Mesodermal cell (in vitro differentiated cells): ENCODE measurements around the gene ARL4A.

ENCODE experiments used
- H3K27ac ChIP-seq: 2 replicates; pipeline ENCODE4 v1.7.0; 2013; ENCODE audit warnings: mild to moderate bottlenecking, low read depth, low read length, moderate library complexity; ENCODE audit not compliant: severe bottlenecking
- H3K36me3 ChIP-seq: 2 replicates; pipeline ENCODE4 v1.7.1; 2013; ENCODE audit warnings: mild to moderate bottlenecking, low read length, moderate library complexity; ENCODE audit not compliant: control insufficient read depth, insufficient read depth
- H3K4me1 ChIP-seq: one replicate; pipeline ENCODE4 v1.7.1; 2013; ENCODE audit warnings: mild to moderate bottlenecking, low read length; ENCODE audit not compliant: insufficient read depth, control insufficient read depth, poor library complexity, severe bottlenecking
- H3K4me3 ChIP-seq: 2 replicates; pipeline ENCODE4 v1.7.0; 2013; ENCODE audit warnings: low read length, control low read depth, mild to moderate bottlenecking; ENCODE audit not compliant: insufficient read depth, poor library complexity, severe bottlenecking; ENCODE audit errors: extremely low read depth
- H3K9me3 ChIP-seq: 2 replicates; pipeline ENCODE4 v1.7.1; 2013; ENCODE audit warnings: mild to moderate bottlenecking, low read length, moderate library complexity; ENCODE audit not compliant: control insufficient read depth
- whole genome bisulfite sequencing, 2 experiments: methylation state at CpG; one replicate each; pipeline ENCODE4 v1.1.5; 2013; ENCODE audit warnings: missing lambda C conversion rate in 2 of 2; ENCODE audit not compliant: insufficient coverage in 2 of 2; 5-methylcytosine and 5-hydroxymethylcytosine counted together

ARL4A gene

DNA sequence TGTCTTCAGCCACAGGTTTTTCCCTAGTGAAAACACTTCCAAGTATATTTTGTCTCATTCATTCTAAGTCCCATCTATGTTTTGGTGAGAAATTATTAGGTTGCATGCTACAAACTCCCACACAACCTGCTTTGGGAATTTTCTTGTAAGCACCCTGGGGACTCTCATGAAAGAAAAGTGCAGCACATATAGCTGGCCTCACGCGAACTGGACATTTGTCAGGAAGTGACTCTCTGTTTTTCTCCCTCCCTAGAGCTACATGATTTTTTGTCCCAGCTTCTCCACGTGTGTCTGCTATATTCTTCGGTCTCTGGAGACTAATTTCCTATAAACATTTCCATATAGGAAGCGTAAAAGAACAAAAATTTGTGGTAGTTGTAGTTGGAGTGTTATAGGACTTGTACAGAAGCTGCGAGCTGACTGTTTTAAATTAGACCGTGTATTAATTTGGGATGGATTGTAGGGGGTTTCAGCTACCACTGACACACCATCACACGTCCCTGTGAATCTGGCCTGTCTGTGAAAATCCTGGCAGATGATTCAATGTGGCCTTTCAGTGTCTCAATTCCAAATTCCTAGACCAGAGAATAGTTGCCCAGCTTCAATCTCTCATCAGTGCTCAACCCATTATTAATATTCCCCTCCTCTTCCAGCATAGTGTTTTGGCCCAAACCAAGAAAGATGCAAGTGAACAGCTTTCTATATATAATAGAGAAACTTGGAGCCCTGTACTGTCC, 40.2 kb downstream of the ARL4A start:
- H3K27ac ChIP-seq: peak overlapping the region; percentile 51
- H3K4me1 ChIP-seq: peaks cover 34% of the 10 kb centered on the region
- no peak overlapping the region for H3K4me3 ChIP-seq
- 53 to 60% methylated on average over 2 of the region's 8 CpGs for WGBS, 2 experiments
- no peaks in the 10 kb centered on the region for H3K9me3 ChIP-seq
- no peaks in the 10 kb centered on the region for H3K36me3 ChIP-seq

DNA sequence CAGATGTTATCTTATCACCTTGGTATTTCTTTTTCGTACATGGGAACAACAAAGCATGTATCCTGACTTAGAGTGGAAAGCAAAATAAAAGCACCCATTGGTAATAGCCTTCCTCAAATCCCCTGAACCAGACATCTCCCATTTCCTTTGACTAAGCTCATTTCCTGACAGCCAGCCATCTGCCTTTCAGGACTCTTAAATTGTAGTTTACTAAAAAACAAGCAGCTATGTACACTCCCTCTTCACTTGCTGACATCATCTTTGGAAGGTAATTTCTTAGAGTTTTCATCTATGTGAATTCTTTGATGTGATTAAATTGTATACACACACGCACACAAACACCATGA, 40.7 kb downstream of the ARL4A start:
- Histone ChIP-seq H3K36me3 (no peaks in the 10 kb centered on the region), H3K4me1 (peaks cover 34% of the 10 kb centered on the region), H3K27ac (peak overlapping the region; percentile 51), H3K9me3 (no peaks in the 10 kb centered on the region), H3K4me3 (no peak overlapping the region)
- no CpG with 5 or more reads among the region's 2 CpGs for WGBS, 2 experiments

DNA sequence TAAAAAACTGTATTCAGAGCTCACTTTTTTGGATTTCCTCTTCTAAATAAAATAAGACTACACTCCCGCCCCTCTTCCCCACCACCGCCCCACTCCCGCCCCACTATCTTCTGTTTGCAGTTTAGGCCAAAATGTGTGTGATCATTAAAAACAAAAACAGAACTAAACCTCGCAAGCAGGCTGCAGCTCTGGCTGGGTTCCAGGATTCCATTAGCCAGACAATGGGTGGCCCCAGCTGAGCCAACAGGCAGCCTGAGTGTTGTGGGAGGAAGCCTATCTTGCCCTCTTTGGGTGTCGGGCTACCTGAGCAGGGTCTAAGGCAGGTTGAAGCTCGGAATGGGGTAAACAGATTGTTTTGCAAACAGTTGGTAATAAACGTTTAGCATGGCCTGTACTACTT, 41.7 kb downstream of the ARL4A start:
- H3K9me3 ChIP-seq: no peaks in the 10 kb centered on the region
- 81 to 100% methylated on average over 1 to 3 of the region's 7 CpGs for WGBS, 2 experiments
- H3K4me1 ChIP-seq: peaks cover 34% of the 10 kb centered on the region
- H3K4me3 ChIP-seq: no peak overlapping the region
- no peaks in the 10 kb centered on the region for H3K36me3 ChIP-seq
- no peak overlapping the region for H3K27ac ChIP-seq

DNA sequence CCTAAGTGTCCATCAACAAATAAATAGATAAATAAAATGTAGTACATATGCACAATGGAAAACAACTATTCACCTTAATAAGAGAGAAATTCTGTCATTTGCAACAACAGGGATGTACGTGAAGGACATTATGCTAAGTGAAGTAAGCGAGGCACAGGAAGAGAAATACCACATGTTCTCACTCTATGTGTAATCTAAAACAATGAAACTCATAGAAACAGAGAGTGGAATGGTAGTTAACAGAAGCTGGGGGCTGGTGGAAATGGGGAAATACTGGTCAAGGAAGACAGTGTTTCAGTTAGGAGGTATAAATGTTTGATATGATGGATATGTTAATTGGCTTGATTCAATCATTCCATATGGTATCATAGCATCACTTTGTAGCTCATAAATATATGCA, 43.1 kb downstream of the ARL4A start:
- Histone ChIP-seq H3K27ac (no peak overlapping the region), H3K36me3 (no peaks in the 10 kb centered on the region), H3K9me3 (no peaks in the 10 kb centered on the region), H3K4me3 (no peak overlapping the region), H3K4me1 (peaks cover 34% of the 10 kb centered on the region)
- WGBS, 2 experiments: no CpG with 5 or more reads among the region's 2 CpGs

DNA sequence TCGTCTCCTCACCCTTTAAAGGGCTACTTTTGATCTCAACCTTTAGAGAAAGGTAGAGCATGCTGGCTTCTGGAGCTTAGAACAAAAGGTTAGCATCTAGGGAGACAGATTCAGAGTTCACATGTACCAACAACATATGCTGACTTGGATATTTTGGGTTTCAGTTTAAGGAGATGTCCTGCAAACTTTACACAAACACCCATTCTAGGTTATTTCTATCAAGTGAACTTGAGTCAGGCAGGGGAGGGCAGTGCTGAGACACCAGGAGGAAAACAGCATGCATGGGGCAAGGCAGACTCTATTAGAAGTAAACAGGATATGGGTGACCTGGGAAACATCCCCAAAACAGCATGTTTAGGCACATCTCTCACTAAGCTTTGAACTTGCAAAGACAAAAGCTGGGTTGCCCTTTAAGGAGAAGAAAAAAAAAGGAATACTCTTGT, 43.8 kb downstream of the ARL4A start:
- WGBS, 2 experiments: no CpG with 5 or more reads among the region's 1 CpG
- no peak overlapping the region for H3K4me3 ChIP-seq

DNA sequence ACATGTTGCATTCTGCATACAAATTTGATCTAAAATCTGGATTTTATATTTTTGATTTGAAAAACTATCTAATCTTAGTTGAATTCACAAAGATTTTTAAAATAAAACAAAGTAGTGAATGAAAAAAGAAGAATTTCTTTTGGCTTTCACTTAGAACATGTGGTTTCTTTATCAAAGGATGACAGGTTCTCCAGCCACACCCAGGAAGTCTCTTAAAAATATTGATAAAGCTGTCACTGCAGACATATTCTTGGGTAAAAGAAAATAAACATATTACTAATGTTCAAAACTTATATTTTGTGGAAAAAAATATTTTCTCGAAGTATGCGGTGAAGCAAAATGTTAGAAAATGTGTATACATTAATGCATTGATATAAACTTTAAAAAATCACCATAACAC, 44.3 kb downstream of the ARL4A start:
- no CpG with 5 or more reads among the region's 2 CpGs for WGBS, 2 experiments
- H3K4me3 ChIP-seq: no peak overlapping the region
- H3K9me3 ChIP-seq: no peaks in the 10 kb centered on the region
- H3K4me1 ChIP-seq: peaks cover 33% of the 10 kb centered on the region
- H3K36me3 ChIP-seq: no peaks in the 10 kb centered on the region
- H3K27ac ChIP-seq: no peak overlapping the region

More for the DNA sequence above, 43.8 kb downstream of the ARL4A start:
- Histone ChIP-seq H3K27ac (no peak overlapping the region), H3K9me3 (no peaks in the 10 kb centered on the region), H3K4me1 (peaks cover 34% of the 10 kb centered on the region), H3K36me3 (no peaks in the 10 kb centered on the region)

DNA sequence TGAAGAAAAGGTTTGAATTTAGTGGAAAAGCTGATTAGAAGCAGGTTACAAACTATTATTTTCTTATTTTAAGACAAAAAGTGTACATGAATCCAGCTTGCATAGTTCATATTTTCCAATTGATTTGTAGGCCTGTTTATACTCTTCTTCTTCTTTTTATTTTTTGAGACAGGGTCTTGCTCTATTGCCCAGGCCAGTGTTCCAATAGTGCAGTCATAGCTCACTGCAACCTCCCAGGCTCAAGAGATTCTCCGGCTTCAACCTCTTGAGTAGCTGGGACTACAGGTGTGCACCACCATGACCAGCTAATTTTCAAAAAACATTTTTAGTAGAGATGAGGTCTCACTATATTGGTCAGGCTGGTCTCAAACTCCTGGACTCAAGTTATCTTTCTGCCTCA, 45.0 kb downstream of the ARL4A start:
- H3K4me3 ChIP-seq: no peak overlapping the region
- H3K4me1 ChIP-seq: peaks cover 26% of the 10 kb centered on the region
- H3K36me3 ChIP-seq: no peaks in the 10 kb centered on the region
- H3K9me3 ChIP-seq: no peaks in the 10 kb centered on the region
- 83 to 100% methylated on average over 1 of the region's 1 CpG for WGBS, 2 experiments
- H3K27ac ChIP-seq: no peak overlapping the region

DNA sequence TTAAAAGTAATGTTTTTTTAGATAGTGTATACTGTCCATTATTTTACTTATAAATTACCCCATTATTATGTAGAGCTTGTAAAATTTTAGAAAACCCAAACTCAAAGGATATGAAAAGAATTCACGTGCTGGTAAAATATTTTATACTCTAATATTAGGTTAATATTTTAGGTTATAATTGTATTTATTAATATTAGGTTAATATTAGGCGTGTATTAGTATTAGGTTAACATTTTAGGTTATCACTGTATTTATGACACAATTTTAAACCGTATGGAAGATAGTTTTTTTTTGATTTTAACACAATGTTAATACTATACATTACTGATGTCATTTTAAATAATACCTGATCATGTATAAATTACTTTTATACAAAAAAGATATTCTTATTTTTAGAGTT, 48.5 kb downstream of the ARL4A start:
- Histone ChIP-seq H3K36me3 (no peaks in the 10 kb centered on the region), H3K4me1 (peaks cover 2% of the 10 kb centered on the region), H3K27ac (no peak overlapping the region), H3K4me3 (no peak overlapping the region), H3K9me3 (no peaks in the 10 kb centered on the region)
- no CpG with 5 or more reads among the region's 3 CpGs for WGBS, 2 experiments

DNA sequence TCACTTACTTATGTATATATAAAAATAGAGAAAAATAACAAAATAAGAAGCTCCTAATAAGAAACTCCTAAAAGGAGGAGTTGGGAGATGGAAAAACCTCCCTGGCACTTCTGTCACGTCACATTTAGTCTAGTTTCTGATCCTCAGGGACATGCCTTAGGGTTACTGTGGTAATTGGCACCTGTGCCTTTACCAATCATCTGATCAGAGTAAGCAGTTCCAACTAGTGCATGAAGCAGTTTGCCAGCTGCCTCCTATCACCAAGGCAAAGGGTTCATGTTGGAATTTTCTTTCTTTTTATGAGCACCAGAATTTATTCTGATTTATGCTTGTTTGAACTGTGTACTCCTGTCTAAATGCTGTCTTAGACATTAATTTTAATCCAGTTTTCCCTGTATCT, 49.9 kb downstream of the ARL4A start:
- no peak overlapping the region for H3K27ac ChIP-seq
- no peak overlapping the region for H3K4me3 ChIP-seq
- no peaks in the 10 kb centered on the region for H3K36me3 ChIP-seq
- 100% methylated on average over 1 of the region's 1 CpG for WGBS, 2 experiments
- no peaks in the 10 kb centered on the region for H3K9me3 ChIP-seq
- H3K4me1 ChIP-seq: no peaks in the 10 kb centered on the region

DNA sequence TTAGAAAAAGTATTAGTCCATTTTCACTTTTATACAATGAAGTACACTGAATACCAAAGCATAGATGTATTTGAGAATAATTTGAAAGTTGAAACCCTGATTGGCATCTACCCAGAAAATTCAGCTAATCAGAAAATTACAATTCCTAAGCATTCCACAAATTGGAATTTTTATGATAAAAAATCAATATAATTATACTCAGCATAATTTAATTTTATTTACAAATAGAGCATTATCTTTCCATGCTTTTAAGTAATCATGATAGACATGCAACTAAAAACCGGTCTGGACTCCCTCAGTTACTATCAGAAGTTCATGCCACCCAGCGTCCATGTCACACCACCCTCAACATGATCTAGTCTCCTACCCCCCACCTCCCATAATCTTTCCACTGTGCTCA, 50.4 kb downstream of the ARL4A start:
- 86 to 100% methylated on average over 2 of the region's 2 CpGs for WGBS, 2 experiments
- no peak overlapping the region for H3K27ac ChIP-seq
- no peaks in the 10 kb centered on the region for H3K36me3 ChIP-seq
- H3K4me3 ChIP-seq: no peak overlapping the region
- no peaks in the 10 kb centered on the region for H3K9me3 ChIP-seq
- no peaks in the 10 kb centered on the region for H3K4me1 ChIP-seq

DNA sequence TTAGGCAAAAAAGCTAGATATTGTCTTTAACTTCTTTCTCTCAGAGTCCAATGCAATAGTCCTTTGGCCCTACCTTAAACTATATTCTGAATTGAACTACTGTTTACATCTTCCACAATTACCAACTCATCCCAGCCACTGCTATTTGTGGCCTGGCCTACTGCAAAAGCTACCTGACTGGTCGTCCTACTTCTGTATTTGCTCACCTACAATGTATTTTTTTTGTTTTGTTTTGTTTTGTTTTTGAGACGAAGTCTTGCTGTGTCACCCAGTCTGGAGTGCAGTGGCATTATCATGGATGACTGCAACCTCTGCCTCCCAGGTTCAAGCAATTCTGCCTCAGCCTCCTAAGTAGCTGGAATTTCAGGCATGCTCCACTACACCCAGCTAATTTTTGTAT, 51.2 kb downstream of the ARL4A start:
- Histone ChIP-seq H3K9me3 (no peaks in the 10 kb centered on the region), H3K36me3 (no peaks in the 10 kb centered on the region), H3K4me3 (no peak overlapping the region), H3K4me1 (no peaks in the 10 kb centered on the region), H3K27ac (no peak overlapping the region)
- 80% methylated on average over 1 of the region's 2 CpGs; no CpG with 5 or more reads in 1 of the 2 experiments for WGBS, 2 experiments
